ENCODE results near the gene ROBO1. TPM values are rescaled to one million over a fixed set of nuclear protein-coding genes. Genes with fewer than 3 reads are reported as not detected.

The ROBO1 gene
- polyA plus RNA-seq, 1 experiment: 33.9 TPM

- no peak for DNase-seq (ENCODE audit: low read depth)
- Histone ChIP-seq H3K27me3 (ENCODE audit: control insufficient read depth, insufficient read depth, low read length) (no peaks in the 10 kb centered on the region), H3K36me3 (ENCODE audit: control insufficient read depth, insufficient read depth, low read length) (no peaks in the 10 kb centered on the region), H3K4me3 (ENCODE audit: low read depth, low read length) (no peak overlapping the region)
- CTCF ChIA-PET: no interaction called here
- TF ChIP-seq CTCF (IDR thresholded peaks at IDR 0.05; ENCODE audit: insufficient read depth, low read depth, low read length): no peak
- POLR2A ChIA-PET: no interaction called here
Observed at GRCh38 chr3:79661896-79662295, 105.9 kb downstream of the ROBO1 start.

- Histone ChIP-seq H3K4me3 (ENCODE audit: low read depth, low read length) (no peak overlapping the region), H3K36me3 (ENCODE audit: control insufficient read depth, insufficient read depth, low read length) (no peaks in the 10 kb centered on the region), H3K27me3 (ENCODE audit: control insufficient read depth, insufficient read depth, low read length) (no peaks in the 10 kb centered on the region)
- CTCF ChIA-PET: no interaction called here
- no peak for DNase-seq (ENCODE audit: low read depth)
- no peak for TF ChIP-seq CTCF (IDR thresholded peaks at IDR 0.05; ENCODE audit: insufficient read depth, low read depth, low read length)
- POLR2A ChIA-PET: no interaction called here
Observed at GRCh38 chr3:79657076-79657475, 110.7 kb downstream of the ROBO1 start.

- H3K36me3 ChIP-seq (ENCODE audit: control insufficient read depth, insufficient read depth, low read length): no peaks in the 10 kb centered on the region
- DNase-seq (ENCODE audit: low read depth): no peak
- no peak overlapping the region for H3K4me3 ChIP-seq (ENCODE audit: low read depth, low read length)
- POLR2A ChIA-PET: no interaction called here
- no peak for TF ChIP-seq CTCF (IDR thresholded peaks at IDR 0.05; ENCODE audit: insufficient read depth, low read depth, low read length)
- CTCF ChIA-PET: no interaction called here
- no peaks in the 10 kb centered on the region for H3K27me3 ChIP-seq (ENCODE audit: control insufficient read depth, insufficient read depth, low read length)
Observed at GRCh38 chr3:79654019-79654418, 113.8 kb downstream of the ROBO1 start.

- Histone ChIP-seq H3K4me3 (ENCODE audit: low read depth, low read length) (no peak overlapping the region), H3K36me3 (ENCODE audit: control insufficient read depth, insufficient read depth, low read length) (no peaks in the 10 kb centered on the region), H3K27me3 (ENCODE audit: control insufficient read depth, insufficient read depth, low read length) (no peaks in the 10 kb centered on the region)
- CTCF ChIA-PET: no interaction called here
- POLR2A ChIA-PET: no interaction called here
- TF ChIP-seq CTCF (IDR thresholded peaks at IDR 0.05; ENCODE audit: insufficient read depth, low read depth, low read length): no peak
- no peak for DNase-seq (ENCODE audit: low read depth)
Observed at GRCh38 chr3:79653266-79653830, 114.5 kb downstream of the ROBO1 start.

GRCh38 chr3:79651536-79652065 is 116.2 kb downstream of the ROBO1 start:
- CTCF ChIA-PET: no interaction called here
- Histone ChIP-seq H3K27me3 (ENCODE audit: control insufficient read depth, insufficient read depth, low read length) (no peaks in the 10 kb centered on the region), H3K4me3 (ENCODE audit: low read depth, low read length) (no peak overlapping the region), H3K36me3 (ENCODE audit: control insufficient read depth, insufficient read depth, low read length) (no peaks in the 10 kb centered on the region)
- TF ChIP-seq CTCF (IDR thresholded peaks at IDR 0.05; ENCODE audit: insufficient read depth, low read depth, low read length): no peak
- DNase-seq (ENCODE audit: low read depth): no peak
- POLR2A ChIA-PET: no interaction called here

Data from BJ (cell line).